Left ventricle myocardium superior (tissue), 1 donor: ENCODE data around the gene PLD6. TPM values are rescaled to one million over a fixed set of nuclear protein-coding genes. Genes with fewer than 3 reads are reported as not detected.

Experiments used
- total RNA-seq: library from RNA; stranded (reverse); fragmentation: NEBNext Ultra II Directional; extraction: Animal tissue kit (Norgen Biotek cat#: 25700); gene quantifications from one replicate; pipeline ENCODE4 v1.2.1, GENCODE V29; 2021
- donor health status: DM: no; HTN: yes; CAD: no; lungs with severe emphysema.

The PLD6 gene
- total RNA-seq, 1 donor from 2014 or later: 11.5 TPM

Other genes with a start within 250 kb of the PLD6 start
- gene TNFRSF13B, start 234.2 kb downstream of the PLD6 start, total RNA-seq: not detected
- 335 TPM for gene MPRIP, start 163.9 kb downstream of the PLD6 start, total RNA-seq
- 63.3 TPM for gene FLCN, start 30.8 kb upstream of the PLD6 start, total RNA-seq
- 89.4 TPM for gene COPS3, start 74.9 kb upstream of the PLD6 start, total RNA-seq
- gene NT5M, start 97.0 kb upstream of the PLD6 start, total RNA-seq: 8.6 TPM